Cardiac muscle cell (in vitro differentiated cells and primary cell): ENCODE results near the gene MARS1. TPM values are rescaled to one million over a fixed set of nuclear protein-coding genes. Genes with fewer than 3 reads are reported as not detected.
A peak's percentile ranks its signal among the peaks of the same experiment; 100 is the strongest.
"Not testable (repeated sequence)": the region's sequence is repeated elsewhere in the genome, so short reads cannot be mapped to it uniquely, and the experiment has no call there.

Source experiments
- DNase-seq, 2 donors: peaks; one replicate each; pipeline versions ENCODE4 v3.0.0 to v3.0.0-alpha.2; 2010 to 2017; ENCODE audit warnings: low read depth in 1 of 2, low spot score in 1 of 2
- H3K27ac ChIP-seq: fragments of 200-600 bp; sonication (generic); 2 replicates; pipeline ENCODE4 v1.5.1; 2016
- H3K27me3 ChIP-seq: fragments of 200-600 bp; sonication (generic); 2 replicates; pipeline ENCODE4 v1.6.0; 2016; ENCODE audit warnings: control low read depth
- H3K36me3 ChIP-seq: fragments of 200-600 bp; sonication (generic); 2 replicates; pipeline ENCODE4 v1.5.1; 2016; ENCODE audit warnings: control low read depth
- H3K4me1 ChIP-seq: fragments of 200-600 bp; sonication (generic); 2 replicates; pipeline ENCODE4 v1.8.1; 2017; ENCODE audit warnings: low read depth, mild to moderate bottlenecking, mixed run types
- H3K4me3 ChIP-seq: fragments of 200-600 bp; sonication (generic); 2 replicates; pipeline ENCODE4 v1.5.1; 2016; ENCODE audit warnings: mild to moderate bottlenecking
- H3K9me3 ChIP-seq: fragments of 200-600 bp; sonication (generic); 2 replicates; pipeline ENCODE4 v1.5.1; 2017; ENCODE audit warnings: low read depth, mild to moderate bottlenecking, control low read depth
- polyA plus RNA-seq: library from polyadenylated mRNA; unstranded; fragments of >200 nt; fragmentation: Nextera tagmentation; extraction: Ambion mirVana; gene quantifications from 2 replicates; pipeline ENCODE4 v1.2.1, GENCODE V29; 2016
- total RNA-seq: library from RNA; depleted of rRNA; stranded (reverse); fragments of >200 nt; gene quantifications from 2 replicates; pipeline ENCODE4 v1.2.3, GENCODE V29; 2016
- TF ChIP-seq, protein P1 (sequence below): IDR thresholded peaks from 2 replicates; pipeline ENCODE4 v1.5.1; 2012; ENCODE audit warnings: low read depth, mild to moderate bottlenecking, low read length

The MARS1 gene
- total and polyA plus RNA-seq, 2 experiments from 2014 or later = 76.7 to 190 TPM

DNA sequence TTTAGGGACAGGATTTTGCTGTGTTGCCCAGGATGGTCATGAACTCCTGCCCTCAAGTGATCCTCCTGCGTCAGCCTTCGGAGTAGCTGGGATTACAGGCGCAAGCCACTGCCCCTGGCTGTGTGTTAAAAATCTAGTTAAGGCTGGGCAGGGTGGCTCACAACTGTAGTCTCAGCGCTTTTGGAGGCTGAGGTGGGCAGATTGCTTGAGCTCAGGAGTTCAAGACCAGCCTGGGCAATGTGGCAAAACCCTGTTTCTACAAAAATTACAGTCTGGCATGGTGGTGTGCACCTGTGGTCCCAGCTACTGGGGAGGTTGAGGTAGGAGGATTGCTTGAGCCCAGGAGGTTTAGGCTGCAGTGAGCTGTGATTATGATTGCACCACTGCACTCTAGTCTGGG is 23.3 kb downstream of the MARS1 start:
- no peak for DNase-seq
- Histone ChIP-seq H3K4me1 (no peaks in the 10 kb centered on the region), H3K27me3 (no peaks in the 10 kb centered on the region), H3K36me3 (peaks cover 59% of the 10 kb centered on the region), H3K9me3 (no peaks in the 10 kb centered on the region), H3K4me3 (no peak overlapping the region), H3K27ac (no peak overlapping the region)
- TF ChIP-seq, protein P1, sequence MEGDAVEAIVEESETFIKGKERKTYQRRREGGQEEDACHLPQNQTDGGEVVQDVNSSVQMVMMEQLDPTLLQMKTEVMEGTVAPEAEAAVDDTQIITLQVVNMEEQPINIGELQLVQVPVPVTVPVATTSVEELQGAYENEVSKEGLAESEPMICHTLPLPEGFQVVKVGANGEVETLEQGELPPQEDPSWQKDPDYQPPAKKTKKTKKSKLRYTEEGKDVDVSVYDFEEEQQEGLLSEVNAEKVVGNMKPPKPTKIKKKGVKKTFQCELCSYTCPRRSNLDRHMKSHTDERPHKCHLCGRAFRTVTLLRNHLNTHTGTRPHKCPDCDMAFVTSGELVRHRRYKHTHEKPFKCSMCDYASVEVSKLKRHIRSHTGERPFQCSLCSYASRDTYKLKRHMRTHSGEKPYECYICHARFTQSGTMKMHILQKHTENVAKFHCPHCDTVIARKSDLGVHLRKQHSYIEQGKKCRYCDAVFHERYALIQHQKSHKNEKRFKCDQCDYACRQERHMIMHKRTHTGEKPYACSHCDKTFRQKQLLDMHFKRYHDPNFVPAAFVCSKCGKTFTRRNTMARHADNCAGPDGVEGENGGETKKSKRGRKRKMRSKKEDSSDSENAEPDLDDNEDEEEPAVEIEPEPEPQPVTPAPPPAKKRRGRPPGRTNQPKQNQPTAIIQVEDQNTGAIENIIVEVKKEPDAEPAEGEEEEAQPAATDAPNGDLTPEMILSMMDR = no peak

DNA sequence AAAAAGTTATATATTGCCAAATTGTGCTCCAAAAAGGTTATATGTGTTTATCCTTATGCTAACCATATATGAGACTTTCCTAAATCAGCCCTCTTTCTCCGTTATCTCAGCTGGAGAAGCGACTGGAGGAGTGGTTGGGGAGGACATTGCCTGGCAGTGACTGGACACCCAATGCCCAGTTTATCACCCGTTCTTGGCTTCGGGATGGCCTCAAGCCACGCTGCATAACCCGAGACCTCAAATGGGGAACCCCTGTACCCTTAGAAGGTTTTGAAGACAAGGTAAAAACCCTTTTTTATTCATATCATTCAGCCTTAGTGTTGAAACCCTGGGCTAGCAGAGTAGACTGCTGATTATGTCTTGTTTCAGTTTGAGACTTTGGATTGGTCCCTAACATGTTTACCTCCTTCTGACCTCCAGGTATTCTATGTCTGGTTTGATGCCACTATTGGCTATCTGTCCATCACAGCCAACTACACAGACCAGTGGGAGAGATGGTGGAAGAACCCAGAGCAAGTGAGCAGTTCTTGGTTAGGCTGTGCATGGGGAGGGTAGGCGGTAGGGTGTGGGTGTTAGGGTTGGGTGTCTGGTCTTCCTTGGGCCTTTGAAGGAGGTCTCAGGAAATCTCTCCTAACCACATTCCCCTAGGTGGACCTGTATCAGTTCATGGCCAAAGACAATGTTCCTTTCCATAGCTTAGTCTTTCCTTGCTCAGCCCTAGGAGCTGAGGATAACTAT is 23.9 kb downstream of the MARS1 start:
- no peak overlapping the region for H3K27ac ChIP-seq

DNA sequence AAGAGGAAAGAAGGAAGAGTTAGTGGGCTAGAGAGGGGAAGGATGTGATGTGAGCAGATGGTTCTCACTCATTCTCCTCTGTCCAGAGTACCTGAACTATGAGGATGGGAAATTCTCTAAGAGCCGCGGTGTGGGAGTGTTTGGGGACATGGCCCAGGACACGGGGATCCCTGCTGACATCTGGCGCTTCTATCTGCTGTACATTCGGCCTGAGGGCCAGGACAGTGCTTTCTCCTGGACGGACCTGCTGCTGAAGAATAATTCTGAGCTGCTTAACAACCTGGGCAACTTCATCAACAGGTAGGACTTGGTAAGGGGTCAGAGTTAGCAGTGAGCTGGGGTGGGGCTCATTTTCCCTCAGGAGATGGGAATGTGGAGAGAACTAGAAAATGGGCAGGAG is 24.8 kb downstream of the MARS1 start:
- Histone ChIP-seq H3K27me3 (no peaks in the 10 kb centered on the region), H3K27ac (no peak overlapping the region), H3K4me1 (no peaks in the 10 kb centered on the region), H3K4me3 (no peak overlapping the region), H3K9me3 (no peaks in the 10 kb centered on the region), H3K36me3 (peaks cover 70% of the 10 kb centered on the region)
- TF ChIP-seq, protein P1 = no peak
- DNase-seq = no peak

More for the DNA sequence above, 23.9 kb downstream of the MARS1 start:
- no peaks in the 10 kb centered on the region for H3K9me3 ChIP-seq
- TF ChIP-seq, protein P1 = no peak
- DNase-seq = no peak
- H3K4me3 ChIP-seq = no peak overlapping the region
- H3K36me3 ChIP-seq = peaks cover 62% of the 10 kb centered on the region
- H3K27me3 ChIP-seq = no peaks in the 10 kb centered on the region
- no peaks in the 10 kb centered on the region for H3K4me1 ChIP-seq

DNA sequence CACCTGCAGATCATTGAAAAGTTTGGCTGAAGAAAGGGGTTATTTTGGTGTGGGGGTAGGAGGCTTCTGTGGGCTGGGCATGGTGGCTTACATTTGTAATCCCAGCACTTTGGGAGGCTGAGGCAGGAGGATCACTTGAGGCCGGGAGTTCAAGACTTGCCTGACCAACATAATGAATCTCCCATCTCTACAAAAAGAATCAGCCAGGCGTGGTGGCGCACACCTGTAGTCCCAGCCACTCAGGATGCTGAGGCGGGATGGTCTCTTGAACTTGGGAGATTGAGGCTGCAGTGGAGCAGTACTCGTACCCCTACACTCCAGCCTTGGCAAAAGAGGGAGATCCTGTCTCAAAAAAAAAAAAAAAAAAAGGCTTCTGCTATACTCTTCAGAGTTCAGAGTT is 25.4 kb downstream of the MARS1 start:
- TF ChIP-seq, protein P1 = no peak
- H3K9me3 ChIP-seq = no peaks in the 10 kb centered on the region
- peaks cover 2% of the 10 kb centered on the region for H3K4me1 ChIP-seq
- no peak for DNase-seq
- H3K4me3 ChIP-seq = no peak overlapping the region
- peaks cover 70% of the 10 kb centered on the region for H3K36me3 ChIP-seq
- no peaks in the 10 kb centered on the region for H3K27me3 ChIP-seq
- H3K27ac ChIP-seq = no peak overlapping the region

DNA sequence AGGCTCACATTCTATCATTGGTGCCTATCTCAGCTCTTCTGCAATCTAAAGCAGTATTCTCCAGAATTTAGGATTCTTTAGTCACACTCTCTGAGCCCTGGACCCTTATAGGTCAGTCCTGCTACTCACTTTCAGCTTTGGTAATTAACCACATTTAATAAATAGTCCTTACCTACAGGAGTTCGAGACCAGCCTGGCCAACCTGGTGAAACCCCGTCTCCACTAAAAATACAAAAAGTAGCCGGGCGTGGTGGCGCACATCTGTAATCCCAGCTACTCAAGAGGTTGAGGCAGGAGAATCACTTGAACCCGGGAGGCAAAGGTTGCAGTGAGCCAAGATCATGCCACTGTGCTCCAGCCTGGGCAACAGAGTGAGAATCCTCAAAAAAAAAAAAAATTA is 25.8 kb downstream of the MARS1 start:
- H3K9me3 ChIP-seq, DNase-seq, H3K4me1 ChIP-seq, H3K4me3 ChIP-seq, H3K27me3 ChIP-seq, H3K27ac ChIP-seq: not testable (repeated sequence)
- peaks cover 70% of the 10 kb centered on the region for H3K36me3 ChIP-seq

DNA sequence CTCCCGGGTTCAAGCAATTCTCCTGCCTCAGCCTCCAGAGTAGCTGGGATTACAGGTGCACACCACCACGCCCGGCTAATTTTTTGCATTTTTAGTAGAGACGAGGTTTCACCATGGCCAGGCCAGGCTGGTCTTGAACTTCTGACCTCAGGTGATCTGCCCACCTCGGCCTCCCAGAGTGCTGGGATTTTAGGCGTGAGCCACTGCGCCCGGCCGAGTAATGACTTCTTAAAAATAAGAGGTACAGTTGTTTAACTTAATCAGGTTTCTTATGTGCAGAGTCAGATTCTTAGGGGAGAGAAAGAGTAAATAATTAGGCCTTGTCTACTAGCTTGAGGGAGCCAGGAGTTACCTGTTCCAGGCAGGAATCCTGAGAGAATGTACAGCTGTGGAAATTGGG is 26.4 kb downstream of the MARS1 start:
- H3K4me3 ChIP-seq, DNase-seq, H3K27me3 ChIP-seq, H3K9me3 ChIP-seq: not testable (repeated sequence)
- Histone ChIP-seq H3K36me3 (peaks cover 65% of the 10 kb centered on the region), H3K27ac (peak overlapping the region; percentile 56), H3K4me1 (peaks cover 10% of the 10 kb centered on the region)
